ENCODE data around the gene DUOXA2. TPM values are rescaled to one million over a fixed set of nuclear protein-coding genes. Genes with fewer than 3 reads are reported as not detected.

The DUOXA2 gene
- total RNA-seq, 1 experiment from 2014 or later = not detected

DNA sequence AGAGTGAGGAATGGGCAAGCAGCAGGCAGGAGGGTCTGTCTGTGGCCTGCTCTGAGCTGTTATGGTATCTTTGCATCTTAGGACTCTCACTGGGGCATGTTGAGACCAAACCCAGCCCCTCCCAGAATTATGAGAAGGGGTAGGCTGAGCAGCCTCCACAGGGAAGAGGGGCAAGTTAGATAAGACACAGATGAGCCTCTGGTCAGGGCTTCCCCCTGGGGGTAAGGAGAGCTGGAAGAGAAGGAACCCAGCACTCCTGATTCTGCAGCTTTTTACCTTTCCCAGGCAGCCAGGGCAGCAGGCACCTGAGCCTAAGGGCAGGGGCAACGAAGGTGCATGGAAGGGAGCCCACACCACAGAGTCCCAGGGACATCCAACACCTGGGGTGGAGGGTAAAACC lies 34.9 kb downstream of the DUOXA2 start:
- Mint-ChIP-seq H3K27me3 (ENCODE audit: low read depth) (peaks cover 14% of the 10 kb centered on the region), H3K4me3 (no peak overlapping the region), H3K36me3 (no peaks in the 10 kb centered on the region), H3K4me1 (peaks cover 3% of the 10 kb centered on the region; the same call in 1 of the 2 replicates), H3K9me3 (no peaks in the 10 kb centered on the region), H3K27ac (no peak overlapping the region)
- no peak for ATAC-seq
- ChIA-PET CTCF (interaction anchor here (0.9 to 3.8 kb wide), 3 partner anchors 14 to 56 kb away, joined by 3 to 16 read pairs (median 10); no protein-coding TSS in a partner anchor), POLR2A (interaction anchor here (1.0 kb wide), 1 partner anchor 12 kb away, joined by 3 read pairs; no protein-coding TSS in a partner anchor)
- TF ChIP-seq TEAD4 (CRISPR knock-in tag; IDR thresholded peaks at IDR 0.05) = no peak
- no peak for TF ChIP-seq GRHL2 (CRISPR knock-in tag; IDR thresholded peaks at IDR 0.05; ENCODE audit: insufficient replicate concordance, severe bottlenecking)
- no peak for TF ChIP-seq ATF6 (CRISPR knock-in tag; IDR thresholded peaks at IDR 0.05)
- TF ChIP-seq CREM (CRISPR knock-in tag; IDR thresholded peaks at IDR 0.05) = no peak
- no peak for TF ChIP-seq MYBL2 (CRISPR knock-in tag; IDR thresholded peaks at IDR 0.05)
- TF ChIP-seq ZNF232 (CRISPR knock-in tag; IDR thresholded peaks at IDR 0.05) = no peak
- no peak for TF ChIP-seq SP1 (CRISPR knock-in tag; conservative IDR thresholded peaks at IDR 0.05)
- no peak for TF ChIP-seq JUN (CRISPR knock-in tag; IDR thresholded peaks at IDR 0.05)
- no peak for TF ChIP-seq PREB (CRISPR knock-in tag; IDR thresholded peaks at IDR 0.05; ENCODE audit: borderline replicate concordance)
- TF ChIP-seq, protein P1, sequence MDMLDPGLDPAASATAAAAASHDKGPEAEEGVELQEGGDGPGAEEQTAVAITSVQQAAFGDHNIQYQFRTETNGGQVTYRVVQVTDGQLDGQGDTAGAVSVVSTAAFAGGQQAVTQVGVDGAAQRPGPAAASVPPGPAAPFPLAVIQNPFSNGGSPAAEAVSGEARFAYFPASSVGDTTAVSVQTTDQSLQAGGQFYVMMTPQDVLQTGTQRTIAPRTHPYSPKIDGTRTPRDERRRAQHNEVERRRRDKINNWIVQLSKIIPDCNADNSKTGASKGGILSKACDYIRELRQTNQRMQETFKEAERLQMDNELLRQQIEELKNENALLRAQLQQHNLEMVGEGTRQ (CRISPR knock-in tag; IDR thresholded peaks at IDR 0.05) = no peak
- no peak for TF ChIP-seq NR3C1 (CRISPR knock-in tag; conservative IDR thresholded peaks at IDR 0.05; ENCODE audit: low read depth)
- TF ChIP-seq GABPB1 (CRISPR knock-in tag; IDR thresholded peaks at IDR 0.05) = no peak
- no peak for TF ChIP-seq RELA (CRISPR knock-in tag; IDR thresholded peaks at IDR 0.05; ENCODE audit: borderline replicate concordance)
- TF ChIP-seq, protein P2, sequence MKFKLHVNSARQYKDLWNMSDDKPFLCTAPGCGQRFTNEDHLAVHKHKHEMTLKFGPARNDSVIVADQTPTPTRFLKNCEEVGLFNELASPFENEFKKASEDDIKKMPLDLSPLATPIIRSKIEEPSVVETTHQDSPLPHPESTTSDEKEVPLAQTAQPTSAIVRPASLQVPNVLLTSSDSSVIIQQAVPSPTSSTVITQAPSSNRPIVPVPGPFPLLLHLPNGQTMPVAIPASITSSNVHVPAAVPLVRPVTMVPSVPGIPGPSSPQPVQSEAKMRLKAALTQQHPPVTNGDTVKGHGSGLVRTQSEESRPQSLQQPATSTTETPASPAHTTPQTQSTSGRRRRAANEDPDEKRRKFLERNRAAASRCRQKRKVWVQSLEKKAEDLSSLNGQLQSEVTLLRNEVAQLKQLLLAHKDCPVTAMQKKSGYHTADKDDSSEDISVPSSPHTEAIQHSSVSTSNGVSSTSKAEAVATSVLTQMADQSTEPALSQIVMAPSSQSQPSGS (CRISPR knock-in tag; IDR thresholded peaks at IDR 0.05; ENCODE audit: borderline replicate concordance, low read depth) = no peak
- DNase-seq (ENCODE audit: low spot score) = no peak

DNA sequence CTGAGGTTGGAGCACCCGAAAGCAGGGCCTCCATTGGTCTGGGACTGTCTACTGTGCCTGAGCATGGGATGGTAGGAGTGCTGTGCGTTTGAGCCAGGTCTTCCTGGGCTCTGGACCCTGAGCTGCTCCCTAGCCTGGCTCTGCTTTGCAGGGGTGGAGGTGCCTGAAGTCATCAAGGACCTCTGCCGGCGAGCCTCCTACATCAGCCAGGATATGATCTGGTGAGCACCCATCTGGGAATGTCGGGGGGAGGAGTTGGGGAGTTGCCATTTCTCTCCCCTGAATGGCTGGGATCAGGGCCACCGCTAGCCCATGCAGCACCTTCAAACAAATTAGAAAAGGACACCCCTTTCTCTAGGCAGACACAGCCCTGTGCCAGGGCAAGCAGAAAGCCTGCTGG lies 36.4 kb downstream of the DUOXA2 start:
- TF ChIP-seq ZNF121 (CRISPR knock-in tag; IDR thresholded peaks at IDR 0.05) (no peak), IRF2 (CRISPR knock-in tag; IDR thresholded peaks at IDR 0.05; ENCODE audit: borderline replicate concordance, low read depth) (no peak), EMX1 (CRISPR knock-in tag; IDR thresholded peaks at IDR 0.05) (no peak), ZNF671 (CRISPR knock-in tag; IDR thresholded peaks at IDR 0.05) (no peak)
- TF ChIP-seq, protein P3, sequence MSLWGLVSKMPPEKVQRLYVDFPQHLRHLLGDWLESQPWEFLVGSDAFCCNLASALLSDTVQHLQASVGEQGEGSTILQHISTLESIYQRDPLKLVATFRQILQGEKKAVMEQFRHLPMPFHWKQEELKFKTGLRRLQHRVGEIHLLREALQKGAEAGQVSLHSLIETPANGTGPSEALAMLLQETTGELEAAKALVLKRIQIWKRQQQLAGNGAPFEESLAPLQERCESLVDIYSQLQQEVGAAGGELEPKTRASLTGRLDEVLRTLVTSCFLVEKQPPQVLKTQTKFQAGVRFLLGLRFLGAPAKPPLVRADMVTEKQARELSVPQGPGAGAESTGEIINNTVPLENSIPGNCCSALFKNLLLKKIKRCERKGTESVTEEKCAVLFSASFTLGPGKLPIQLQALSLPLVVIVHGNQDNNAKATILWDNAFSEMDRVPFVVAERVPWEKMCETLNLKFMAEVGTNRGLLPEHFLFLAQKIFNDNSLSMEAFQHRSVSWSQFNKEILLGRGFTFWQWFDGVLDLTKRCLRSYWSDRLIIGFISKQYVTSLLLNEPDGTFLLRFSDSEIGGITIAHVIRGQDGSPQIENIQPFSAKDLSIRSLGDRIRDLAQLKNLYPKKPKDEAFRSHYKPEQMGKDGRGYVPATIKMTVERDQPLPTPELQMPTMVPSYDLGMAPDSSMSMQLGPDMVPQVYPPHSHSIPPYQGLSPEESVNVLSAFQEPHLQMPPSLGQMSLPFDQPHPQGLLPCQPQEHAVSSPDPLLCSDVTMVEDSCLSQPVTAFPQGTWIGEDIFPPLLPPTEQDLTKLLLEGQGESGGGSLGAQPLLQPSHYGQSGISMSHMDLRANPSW (CRISPR knock-in tag; conservative IDR thresholded peaks at IDR 0.05; ENCODE audit: low read depth) = no peak
- POLR2A ChIA-PET = no interaction called here
- no peaks in the 10 kb centered on the region for H3K9me3 Mint-ChIP-seq
- DNase-seq (ENCODE audit: low spot score) (no peak), ATAC-seq (no peak)
- H3K27me3 Mint-ChIP-seq (ENCODE audit: low read depth) = peaks cover 10% of the 10 kb centered on the region
- CTCF ChIA-PET = interaction anchor here (2.1 to 3.8 kb wide), 2 partner anchors 13 to 32 kb away, joined by 10 to 16 read pairs; no protein-coding TSS in a partner anchor
- peaks cover 3% of the 10 kb centered on the region; the same call in 1 of the 2 replicates for H3K4me1 Mint-ChIP-seq
- H3K36me3 Mint-ChIP-seq = no peaks in the 10 kb centered on the region
- no peak overlapping the region for H3K4me3 Mint-ChIP-seq
- H3K27ac Mint-ChIP-seq = no peak overlapping the region
